Measurements from ENCODE around the gene PRRG1. TPM values are rescaled to one million over a fixed set of nuclear protein-coding genes. Genes with fewer than 3 reads are reported as not detected.

PRRG1 gene
- total and polyA plus RNA-seq, 8 donors: 0.75 to 3.2 (median 1.8) TPM

DNA sequence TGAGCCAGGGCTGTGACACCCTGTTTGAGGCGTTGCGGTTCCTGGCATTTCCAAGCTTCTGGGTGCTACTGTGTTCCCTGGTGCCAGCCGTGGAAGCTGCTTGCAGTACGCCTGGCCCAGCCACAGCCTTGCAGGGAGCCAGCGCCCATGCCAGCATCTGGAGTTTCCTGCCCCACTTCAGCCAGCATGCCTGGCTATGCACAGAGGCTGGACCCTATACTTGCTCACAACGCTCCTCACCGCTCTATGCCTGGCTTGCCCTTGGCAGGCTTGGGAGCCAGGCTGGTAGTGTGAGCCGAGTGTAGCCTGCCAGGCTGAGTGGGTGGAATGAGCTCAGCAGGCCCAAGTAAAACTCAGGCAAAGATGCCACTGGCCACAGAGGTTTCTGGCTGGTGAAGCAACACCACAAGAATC, 22.4 kb downstream of the PRRG1 start:
- intact Hi-C loops (cut with DNase I): no loop called here
- no peaks in the 10 kb centered on the region for H3K9me3 ChIP-seq
- FAIRE-seq (no peak), ATAC-seq (no peak), DNase-seq (peak in 2 of 6 donors; percentile 40 to 44)
- no peak overlapping the region for H3K27ac ChIP-seq
- no peak for TF ChIP-seq CTCF (IDR thresholded peaks at IDR 0.05)
- H3K4me1 ChIP-seq: no peaks in the 10 kb centered on the region
- peaks cover 0 to 5% (median 0%) of the 10 kb centered on the region in 4 donors for H3K27me3 ChIP-seq
- no peaks in the 10 kb centered on the region for H3K36me3 ChIP-seq
- WGBS, 2 donors: 76 to 93% methylated on average over 8 of the region's 8 CpGs
- no peak overlapping the region for H3K4me3 ChIP-seq

GRCh38 chrX:37378404-37378803, 29.2 kb downstream of the PRRG1 start:
- H3K27ac ChIP-seq: no peak overlapping the region
- FAIRE-seq: peak; percentile 23
- no peaks in the 10 kb centered on the region for H3K36me3 ChIP-seq
- no peak overlapping the region for H3K4me3 ChIP-seq
- H3K27me3 ChIP-seq: peaks cover 0 to 10% (median 0%) of the 10 kb centered on the region in 4 donors
- no peak for DNase-seq
- TF ChIP-seq CTCF (IDR thresholded peaks at IDR 0.05): no peak
- intact Hi-C loops (cut with DNase I): no loop called here
- H3K4me1 ChIP-seq: peaks cover 0 to 14% (median 0%) of the 10 kb centered on the region in 3 donors
- ATAC-seq: no peak
- no peaks in the 10 kb centered on the region for H3K9me3 ChIP-seq
- WGBS, 2 donors: 39 to 67% methylated on average over 2 of the region's 2 CpGs

- no peak for TF ChIP-seq CTCF (IDR thresholded peaks at IDR 0.05)
- peaks cover 0 to 10% (median 0%) of the 10 kb centered on the region in 4 donors for H3K27me3 ChIP-seq
- H3K4me3 ChIP-seq: no peak overlapping the region
- H3K27ac ChIP-seq: no peak overlapping the region
- no peak for DNase-seq
- H3K36me3 ChIP-seq: no peaks in the 10 kb centered on the region
- peaks cover 0 to 14% (median 0%) of the 10 kb centered on the region in 3 donors for H3K4me1 ChIP-seq
- FAIRE-seq: no peak
- H3K9me3 ChIP-seq: no peaks in the 10 kb centered on the region
- 78 to 80% methylated on average over 1 of the region's 1 CpG for WGBS, 2 donors
- ATAC-seq: no peak
- intact Hi-C loops (cut with DNase I): no loop called here
Measured at GRCh38 chrX:37378830-37379229, 29.7 kb downstream of the PRRG1 start.

DNA sequence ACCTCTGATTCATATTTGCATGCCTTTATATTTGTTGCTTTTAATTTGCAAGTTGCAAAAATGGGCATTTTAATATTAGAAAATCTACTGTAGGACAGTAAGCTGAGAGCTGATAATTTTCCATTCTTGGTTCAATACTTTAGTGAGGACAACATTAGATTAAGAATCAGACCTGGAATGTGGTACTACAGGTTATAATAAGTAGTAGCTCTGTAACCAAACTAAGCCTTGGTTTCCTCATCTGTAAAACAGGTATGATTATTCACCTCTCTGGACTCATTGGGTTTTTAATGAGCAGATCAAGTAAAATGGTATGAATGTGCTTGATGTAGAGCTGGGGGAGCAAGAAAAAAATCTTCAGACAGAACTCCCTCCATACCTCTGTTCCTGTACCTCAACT, 31.1 kb downstream of the PRRG1 start:
- H3K4me1 ChIP-seq: peaks cover 0 to 14% (median 0%) of the 10 kb centered on the region in 3 donors
- intact Hi-C loops (cut with DNase I): no loop called here
- TF ChIP-seq CTCF (IDR thresholded peaks at IDR 0.05): no peak
- H3K27ac ChIP-seq: no peak overlapping the region
- no peaks in the 10 kb centered on the region for H3K9me3 ChIP-seq
- H3K36me3 ChIP-seq: no peaks in the 10 kb centered on the region
- DNase-seq (no peak), FAIRE-seq (no peak), ATAC-seq (no peak)
- H3K27me3 ChIP-seq: peaks cover 0 to 10% (median 0%) of the 10 kb centered on the region in 4 donors
- no peak overlapping the region for H3K4me3 ChIP-seq

GRCh38 chrX:37380924-37381323, 31.8 kb downstream of the PRRG1 start:
- peak; percentile 97 for FAIRE-seq
- WGBS, 2 donors: 34 to 60% methylated on average over 2 of the region's 2 CpGs
- TF ChIP-seq CTCF (IDR thresholded peaks at IDR 0.05): no peak
- Histone ChIP-seq H3K4me3 (no peak overlapping the region), H3K4me1 (peaks cover 0 to 14% (median 0%) of the 10 kb centered on the region in 3 donors), H3K27ac (peak overlapping the region in 1 of 4 donors; percentile 5), H3K27me3 (peaks cover 0 to 10% (median 0%) of the 10 kb centered on the region in 4 donors), H3K36me3 (no peaks in the 10 kb centered on the region), H3K9me3 (no peaks in the 10 kb centered on the region)
- intact Hi-C loops (cut with DNase I): no loop called here
- ATAC-seq: peak; percentile 91 to 98 (median 96)
- peak in 3 of 6 donors; percentile 18 to 28 (median 22) for DNase-seq

Data from pancreas (tissue), 10 donors.